Measurements from ENCODE around the gene STARD13.
"Not testable (repeated sequence)": the region's sequence is repeated elsewhere in the genome, so short reads cannot be mapped to it uniquely, and the experiment has no call there.

The STARD13 gene

GRCh38 chr13:33180122-33180804 lies 105.3 kb downstream of the STARD13 start:
- Histone ChIP-seq H3K4me3 (ENCODE audit: low read depth, low read length) (no peak overlapping the region), H3K27ac (no peak overlapping the region), H3K9me3 (ENCODE audit: severe bottlenecking) (no peaks in the 10 kb centered on the region), H3K27me3 (ENCODE audit: insufficient read depth, low read depth, severe bottlenecking) (no peaks in the 10 kb centered on the region), H3K36me3 (no peaks in the 10 kb centered on the region)
- no peak for TF ChIP-seq CTCF (IDR thresholded peaks at IDR 0.05; ENCODE audit: low read depth, low read length)
- no peak for DNase-seq

GRCh38 chr13:33179463-33179862 lies 106.1 kb downstream of the STARD13 start:
- H3K27me3 ChIP-seq (ENCODE audit: insufficient read depth, low read depth, severe bottlenecking): no peaks in the 10 kb centered on the region
- H3K36me3 ChIP-seq: no peaks in the 10 kb centered on the region
- no peak overlapping the region for H3K4me3 ChIP-seq (ENCODE audit: low read depth, low read length)
- no peaks in the 10 kb centered on the region for H3K9me3 ChIP-seq (ENCODE audit: severe bottlenecking)
- DNase-seq: no peak
- TF ChIP-seq CTCF (IDR thresholded peaks at IDR 0.05; ENCODE audit: low read depth, low read length): no peak
- no peak overlapping the region for H3K27ac ChIP-seq

GRCh38 chr13:33178209-33178840 lies 107.2 kb downstream of the STARD13 start:
- Histone ChIP-seq H3K9me3 (ENCODE audit: severe bottlenecking) (no peaks in the 10 kb centered on the region), H3K4me3 (ENCODE audit: low read depth, low read length) (no peak overlapping the region), H3K27ac (no peak overlapping the region), H3K27me3 (ENCODE audit: insufficient read depth, low read depth, severe bottlenecking) (no peaks in the 10 kb centered on the region), H3K36me3 (no peaks in the 10 kb centered on the region)
- no peak for TF ChIP-seq CTCF (IDR thresholded peaks at IDR 0.05; ENCODE audit: low read depth, low read length)
- no peak for DNase-seq

GRCh38 chr13:33177340-33178208 lies 108.0 kb downstream of the STARD13 start:
- DNase-seq; H3K36me3 ChIP-seq; H3K27ac ChIP-seq; H3K4me3 ChIP-seq (ENCODE audit: low read depth, low read length); H3K27me3 ChIP-seq (ENCODE audit: insufficient read depth, low read depth, severe bottlenecking); H3K9me3 ChIP-seq (ENCODE audit: severe bottlenecking): not testable (repeated sequence)

- DNase-seq: no peak
- TF ChIP-seq CTCF (IDR thresholded peaks at IDR 0.05; ENCODE audit: low read depth, low read length): no peak
- Histone ChIP-seq H3K27ac (no peak overlapping the region), H3K9me3 (ENCODE audit: severe bottlenecking) (no peaks in the 10 kb centered on the region), H3K36me3 (no peaks in the 10 kb centered on the region), H3K27me3 (ENCODE audit: insufficient read depth, low read depth, severe bottlenecking) (no peaks in the 10 kb centered on the region), H3K4me3 (ENCODE audit: low read depth, low read length) (no peak overlapping the region)
Observed at GRCh38 chr13:33176526-33176925, 109.0 kb downstream of the STARD13 start.

GRCh38 chr13:33175991-33176390 lies 109.6 kb downstream of the STARD13 start:
- H3K27me3 ChIP-seq (ENCODE audit: insufficient read depth, low read depth, severe bottlenecking): no peaks in the 10 kb centered on the region
- H3K36me3 ChIP-seq: no peaks in the 10 kb centered on the region
- no peak overlapping the region for H3K27ac ChIP-seq
- no peak for TF ChIP-seq CTCF (IDR thresholded peaks at IDR 0.05; ENCODE audit: low read depth, low read length)
- no peaks in the 10 kb centered on the region for H3K9me3 ChIP-seq (ENCODE audit: severe bottlenecking)
- no peak overlapping the region for H3K4me3 ChIP-seq (ENCODE audit: low read depth, low read length)
- no peak for DNase-seq

All from WERI-Rb-1 (cell line).